ENCODE results near the gene TSPAN31. TPM values are rescaled to one million over a fixed set of nuclear protein-coding genes. Genes with fewer than 3 reads are reported as not detected.
A peak's percentile ranks its signal among the peaks of the same experiment; 100 is the strongest.

TSPAN31 gene
- total RNA-seq, 1 donor from 2014 or later, result 41.1 TPM

DNA sequence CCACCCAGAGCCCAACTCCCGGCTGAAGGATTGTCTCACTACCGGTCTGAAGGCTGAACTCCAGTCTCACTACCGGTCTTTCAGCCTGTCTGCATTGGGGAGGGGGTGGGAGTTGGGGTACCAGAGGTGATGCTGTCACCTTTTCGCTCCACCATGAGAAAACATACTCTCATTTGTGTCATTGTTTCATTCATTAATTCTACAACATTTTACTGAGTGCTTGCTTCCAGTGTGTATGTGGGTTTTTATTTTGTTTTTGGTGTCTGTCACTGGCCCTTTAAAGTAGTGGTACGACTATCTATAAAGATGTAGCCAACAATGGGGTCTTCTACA is 7.8 kb downstream of the TSPAN31 start:
- Histone ChIP-seq H3K27ac (peak overlapping the region; percentile 69), H3K36me3 (peaks cover 37% of the 10 kb centered on the region), H3K4me1 (peaks cover 51% of the 10 kb centered on the region), H3K4me3 (peak overlapping the region; percentile 84), H3K27me3 (ENCODE audit: low read depth) (no peaks in the 10 kb centered on the region), H3K9me3 (no peaks in the 10 kb centered on the region)
- no peak for DNase-seq
- intact Hi-C loops (cut with DNase I), result no loop called here
- ATAC-seq, result no peak
- no peak for TF ChIP-seq CTCF (IDR thresholded peaks at IDR 0.05)

- intact Hi-C loops (cut with DNase I), result no loop called here
- TF ChIP-seq CTCF (IDR thresholded peaks at IDR 0.05), result no peak
- peaks cover 51% of the 10 kb centered on the region for H3K4me1 ChIP-seq
Measured at GRCh38 chr12:57753756-57754337, 9.0 kb downstream of the TSPAN31 start.

GRCh38 chr12:57754411-57755193 is 9.8 kb downstream of the TSPAN31 start, which contains the start of gene MARCHF9:
MARCHF9 (plus strand) TSS chr12:57755103; CDS start chr12:57755529, 426 bp downstream.
- H3K27me3 ChIP-seq (ENCODE audit: low read depth), result no peaks in the 10 kb centered on the region
- no peaks in the 10 kb centered on the region for H3K9me3 ChIP-seq
- intact Hi-C loops (cut with DNase I), result no loop called here
- ATAC-seq (peak; percentile 59 to 69), DNase-seq (peak; percentile 86)
- H3K27ac ChIP-seq, result peak within 1 kb of the TSS; percentile 78
- no peak for TF ChIP-seq CTCF (IDR thresholded peaks at IDR 0.05)
- H3K36me3 ChIP-seq, result peaks cover 34% of the 10 kb centered on the region
- H3K4me3 ChIP-seq, result peak within 1 kb of the TSS; percentile 64
- H3K4me1 ChIP-seq, result peaks cover 51% of the 10 kb centered on the region

More at GRCh38 chr12:57753756-57754337, 9.0 kb downstream of the TSPAN31 start:
- no peak for ATAC-seq
- Histone ChIP-seq H3K27me3 (ENCODE audit: low read depth) (no peaks in the 10 kb centered on the region), H3K36me3 (peaks cover 37% of the 10 kb centered on the region), H3K4me3 (no peak overlapping the region), H3K9me3 (no peaks in the 10 kb centered on the region), H3K27ac (peak overlapping the region; percentile 25)
- no peak for DNase-seq

DNA sequence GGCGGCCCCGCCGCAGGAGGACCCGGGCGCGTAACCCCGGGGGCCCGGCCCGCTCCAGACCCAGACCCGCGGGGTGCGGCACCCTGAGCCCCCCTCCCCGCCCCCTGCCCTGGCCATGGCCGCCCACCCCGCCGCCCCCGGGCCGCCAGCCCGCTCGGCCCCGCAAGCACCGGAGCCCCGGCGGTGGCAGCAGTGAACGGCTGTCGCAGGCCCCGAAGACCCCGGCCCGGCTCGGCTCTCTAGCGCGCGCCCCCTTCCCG is 10.3 kb downstream of the TSPAN31 start:
- intact Hi-C loops (cut with DNase I), result no loop called here
- H3K9me3 ChIP-seq, result no peaks in the 10 kb centered on the region
- no peak for ATAC-seq
- H3K27ac ChIP-seq, result peak overlapping the region; percentile 78
- peak overlapping the region; percentile 64 for H3K4me3 ChIP-seq
- TF ChIP-seq CTCF (IDR thresholded peaks at IDR 0.05), result no peak
- H3K36me3 ChIP-seq, result peaks cover 29% of the 10 kb centered on the region
- no peaks in the 10 kb centered on the region for H3K27me3 ChIP-seq (ENCODE audit: low read depth)
- peaks cover 51% of the 10 kb centered on the region for H3K4me1 ChIP-seq
- no peak for DNase-seq

DNA sequence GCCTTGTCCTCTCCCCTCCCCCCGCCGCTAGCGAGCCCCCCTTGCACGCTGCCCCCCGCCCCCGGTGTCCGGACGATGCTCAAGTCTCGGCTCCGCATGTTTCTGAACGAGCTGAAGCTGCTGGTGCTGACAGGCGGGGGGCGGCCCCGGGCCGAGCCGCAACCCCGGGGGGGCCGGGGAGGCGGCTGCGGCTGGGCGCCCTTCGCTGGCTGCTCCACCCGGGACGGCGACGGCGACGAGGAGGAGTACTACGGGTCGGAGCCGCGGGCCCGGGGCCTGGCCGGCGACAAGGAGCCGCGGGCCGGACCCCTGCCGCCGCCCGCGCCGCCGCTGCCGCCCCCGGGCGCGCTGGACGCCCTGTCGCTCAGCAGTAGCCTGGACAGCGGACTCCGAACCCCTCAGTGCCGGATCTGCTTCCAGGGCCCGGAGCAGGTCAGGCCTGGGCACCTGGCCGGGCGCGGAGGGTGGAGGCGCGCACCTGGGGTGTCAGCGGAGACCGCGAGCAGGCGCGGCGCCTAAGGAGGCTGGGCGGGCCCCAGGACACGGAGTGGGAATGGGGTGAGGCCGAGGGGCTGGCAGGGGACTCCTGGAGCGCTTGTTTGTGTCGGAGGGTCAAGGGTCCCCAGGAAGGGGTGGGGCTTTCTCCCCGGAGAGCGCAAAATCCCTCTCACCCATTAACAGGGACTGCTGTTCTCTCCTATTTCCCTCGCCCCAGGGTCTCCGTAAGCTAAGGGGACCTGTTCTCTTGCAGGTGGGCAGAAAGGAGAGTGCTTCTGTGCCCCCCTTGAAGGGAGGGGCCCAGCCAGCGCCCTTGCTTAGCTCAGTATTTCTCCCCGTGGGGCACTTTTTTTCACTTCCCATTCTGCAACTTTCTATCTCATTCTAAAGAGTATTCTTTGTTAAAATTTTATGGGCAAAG is 10.9 kb downstream of the TSPAN31 start:
- H3K9me3 ChIP-seq, result no peaks in the 10 kb centered on the region
- DNase-seq (peak; percentile 66), ATAC-seq (peak; percentile 0 to 2)
- H3K36me3 ChIP-seq, result peaks cover 23% of the 10 kb centered on the region
- TF ChIP-seq CTCF (IDR thresholded peaks at IDR 0.05), result no peak
- H3K4me1 ChIP-seq, result peaks cover 46% of the 10 kb centered on the region
- H3K27me3 ChIP-seq (ENCODE audit: low read depth), result no peaks in the 10 kb centered on the region
- peak overlapping the region; percentile 64 for H3K4me3 ChIP-seq
- peak overlapping the region; percentile 78 for H3K27ac ChIP-seq
- intact Hi-C loops (cut with DNase I), result no loop called here

All from lower lobe of right lung (tissue), 2 donors.